Activated T-cell treated with anti-CD3 and anti-CD28 coated beads for 24 hours (primary cell): Measurements from ENCODE around the gene HSF4.
A peak's percentile ranks its signal among the peaks of the same experiment; 100 is the strongest.

ENCODE experiments used
- DNase-seq: peaks from one replicate; pipeline ENCODE4 v3.0.0-alpha.2; 2020; ENCODE audit warnings: low read depth

Gene HSF4

GRCh38 chr16:67166598-67167168 lies 2.1 kb downstream of the HSF4 start:
- DNase-seq = no peak

GRCh38 chr16:67167588-67167987 lies 3.0 kb downstream of the HSF4 start:
- DNase-seq = no peak

GRCh38 chr16:67169011-67169451 lies 4.5 kb downstream of the HSF4 start:
- DNase-seq = no peak

- no peak for DNase-seq
Observed at GRCh38 chr16:67169642-67170167, 5.2 kb downstream of the HSF4 start.

- no peak for DNase-seq
Observed at GRCh38 chr16:67170168-67170948, 5.8 kb downstream of the HSF4 start, which contains the start of gene NOL3. Gene NOL3 (plus strand): TSS chr16:67170538.

GRCh38 chr16:67170949-67171649 lies 6.6 kb downstream of the HSF4 start:
- DNase-seq = no peak

- DNase-seq = no peak
Observed at GRCh38 chr16:67173323-67173722, 8.8 kb downstream of the HSF4 start.

- DNase-seq = no peak
Observed at GRCh38 chr16:67173808-67174705, 9.5 kb downstream of the HSF4 start.

- DNase-seq = no peak
Observed at GRCh38 chr16:67174706-67175231, 10.2 kb downstream of the HSF4 start.

GRCh38 chr16:67176662-67177061 lies 12.1 kb downstream of the HSF4 start:
- no peak for DNase-seq

GRCh38 chr16:67177743-67178699 lies 13.5 kb downstream of the HSF4 start:
- no peak for DNase-seq

- DNase-seq = no peak
Observed at GRCh38 chr16:67179421-67180080, 15.0 kb downstream of the HSF4 start.

GRCh38 chr16:67180166-67180565 lies 15.6 kb downstream of the HSF4 start:
- no peak for DNase-seq

- no peak for DNase-seq
Observed at GRCh38 chr16:67181346-67181745, 16.8 kb downstream of the HSF4 start.

- DNase-seq = no peak
Observed at GRCh38 chr16:67182288-67182687, 17.7 kb downstream of the HSF4 start.

GRCh38 chr16:67183284-67183626 lies 18.7 kb downstream of the HSF4 start:
- no peak for DNase-seq

GRCh38 chr16:67183627-67184452 lies 19.3 kb downstream of the HSF4 start, which contains the start of gene MATCAP1:
Gene MATCAP1 (minus strand): TSS chr16:67183963. CDS start chr16:67180610, 3,353 bp downstream.
- peak; percentile 92 for DNase-seq

GRCh38 chr16:67184453-67184994 lies 20.0 kb downstream of the HSF4 start:
- no peak for DNase-seq
